GM19467 (cell line): Measurements from ENCODE around the gene RTN4R.
"Not testable (repeated sequence)": the region's sequence is repeated elsewhere in the genome, so short reads cannot be mapped to it uniquely, and the experiment has no call there.

Experiments used
- ATAC-seq: cut with Tn5 transposase; IDR thresholded peaks from one replicate; pipeline ENCODE4 v1.9.1; 2021; ENCODE audit warnings: mild to moderate bottlenecking, moderate library complexity; ENCODE audit not compliant: unreplicated experiment

The RTN4R gene

GRCh38 chr22:20268279-20269012 lies at the start of gene RTN4R:
Gene RTN4R, minus strand, starts transcription at chr22:20268318. Its CDS starts 226 bp downstream, at chr22:20268092.
- no peak for ATAC-seq

GRCh38 chr22:20317402-20318042 lies 49.4 kb upstream of the RTN4R start:
- ATAC-seq, result not testable (repeated sequence)

DNA sequence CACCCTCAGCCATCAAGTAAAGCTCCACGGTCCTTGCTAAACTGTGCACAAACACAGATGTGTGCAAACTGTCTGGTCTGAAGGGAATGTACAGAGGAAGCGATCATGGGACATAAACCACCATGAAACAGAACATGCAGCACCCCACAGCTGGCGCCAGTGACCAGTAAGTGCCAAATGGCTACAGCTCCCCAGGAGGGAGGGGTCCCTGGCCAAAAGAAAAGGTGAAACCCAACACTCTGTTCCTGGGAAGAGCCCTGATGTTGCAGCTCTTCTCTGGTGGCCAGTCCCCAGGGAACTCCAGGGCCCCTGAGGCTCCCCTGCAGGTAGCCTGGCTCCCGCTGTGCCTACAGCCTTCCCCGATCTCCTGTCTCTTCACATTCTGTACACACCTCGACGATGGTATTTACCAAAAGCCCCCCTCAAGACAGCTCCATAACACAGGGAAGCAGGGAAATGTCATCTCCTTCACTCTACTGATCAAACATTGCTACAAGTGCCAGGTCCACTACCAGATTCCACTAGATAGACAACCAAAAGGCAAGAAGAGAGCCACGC lies 48.8 kb upstream of the RTN4R start:
- ATAC-seq, result no peak

GRCh38 chr22:20316217-20316843 lies 48.2 kb upstream of the RTN4R start:
- no peak for ATAC-seq

- no peak for ATAC-seq
These were observed 47.5 kb upstream of the RTN4R start for GRCh38 chr22:20315337-20316216.

- ATAC-seq, result not testable (repeated sequence)
These were observed 46.7 kb upstream of the RTN4R start for GRCh38 chr22:20314741-20315336.

- ATAC-seq, result not testable (repeated sequence)
These were observed 46.1 kb upstream of the RTN4R start for GRCh38 chr22:20314206-20314605.

GRCh38 chr22:20313306-20314077 lies 45.4 kb upstream of the RTN4R start:
- not testable (repeated sequence) for ATAC-seq

GRCh38 chr22:20312396-20313191 lies 44.5 kb upstream of the RTN4R start:
- ATAC-seq, result no peak

- not testable (repeated sequence) for ATAC-seq
These were observed 43.3 kb upstream of the RTN4R start for GRCh38 chr22:20311249-20312062.

GRCh38 chr22:20310773-20311172 lies 42.7 kb upstream of the RTN4R start:
- not testable (repeated sequence) for ATAC-seq

DNA sequence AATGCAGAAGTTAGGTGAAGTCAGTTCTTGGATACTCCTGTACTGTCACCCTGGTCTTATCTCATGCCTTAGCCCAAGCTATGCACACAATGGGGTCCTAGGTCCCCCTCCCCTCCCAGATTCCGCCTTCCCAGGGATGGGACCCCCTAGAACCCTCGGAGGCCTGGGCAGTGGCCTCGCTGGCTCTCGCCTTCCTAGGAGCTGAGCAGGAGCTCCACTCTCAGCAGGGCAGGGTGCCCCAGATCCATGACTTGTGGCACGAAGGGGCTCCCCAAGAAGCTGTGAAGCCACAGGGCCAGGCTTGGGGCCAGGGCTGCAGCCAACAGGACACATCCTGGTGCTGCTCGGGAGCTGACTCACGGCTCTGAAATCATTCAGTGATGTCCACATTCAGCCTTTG lies 42.1 kb upstream of the RTN4R start:
- ATAC-seq, result not testable (repeated sequence)

DNA sequence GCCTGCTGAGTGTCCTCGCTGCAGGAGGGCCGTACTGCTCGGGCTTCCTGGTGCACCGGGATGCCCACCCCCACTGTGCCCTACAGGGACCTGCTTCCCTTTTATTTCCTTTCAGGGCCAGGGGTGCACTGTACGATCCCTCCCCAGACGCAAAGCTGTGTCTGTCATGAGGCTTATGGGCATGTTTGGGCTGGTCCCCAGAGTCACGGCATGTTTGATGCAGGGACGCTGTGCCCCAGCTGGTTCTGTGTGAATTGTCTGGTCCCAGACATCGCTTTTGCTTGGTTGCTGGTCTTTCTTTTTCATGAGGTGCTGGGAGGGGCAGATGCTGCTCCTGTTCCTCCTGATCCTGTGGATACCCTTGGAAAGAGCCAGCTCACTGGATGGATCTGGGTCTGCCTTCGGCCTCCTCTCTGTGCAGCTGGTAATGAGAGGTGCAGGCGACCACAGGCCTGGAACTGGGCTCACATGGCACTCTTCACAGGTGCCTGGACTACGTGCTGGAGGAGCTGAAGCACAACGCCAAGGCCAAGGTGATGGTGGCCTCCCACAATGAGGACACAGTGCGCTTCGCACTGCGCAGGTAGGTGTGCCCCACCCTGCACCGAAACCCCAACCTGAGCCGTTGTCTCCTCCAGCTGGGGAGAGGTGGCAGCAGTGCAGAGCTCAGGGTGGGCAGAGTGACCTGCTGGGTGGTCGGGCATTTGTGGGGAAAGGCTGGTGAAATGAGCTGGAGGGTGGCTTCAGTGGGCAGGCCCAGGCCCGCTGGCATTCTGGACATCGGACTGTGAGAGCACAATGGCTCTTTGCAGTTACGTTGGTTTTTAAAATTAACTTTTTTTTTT lies 40.9 kb upstream of the RTN4R start:
- not testable (repeated sequence) for ATAC-seq

GRCh38 chr22:20307448-20308447 lies 39.6 kb upstream of the RTN4R start:
- not testable (repeated sequence) for ATAC-seq

GRCh38 chr22:20306646-20307447 lies 38.7 kb upstream of the RTN4R start:
- not testable (repeated sequence) for ATAC-seq
